ENCODE results near the gene BCOR. TPM values are rescaled to one million over a fixed set of nuclear protein-coding genes. Genes with fewer than 3 reads are reported as not detected.

Gene BCOR
- total RNA-seq, 1 experiment from 2014 or later, result 7.5 TPM

DNA sequence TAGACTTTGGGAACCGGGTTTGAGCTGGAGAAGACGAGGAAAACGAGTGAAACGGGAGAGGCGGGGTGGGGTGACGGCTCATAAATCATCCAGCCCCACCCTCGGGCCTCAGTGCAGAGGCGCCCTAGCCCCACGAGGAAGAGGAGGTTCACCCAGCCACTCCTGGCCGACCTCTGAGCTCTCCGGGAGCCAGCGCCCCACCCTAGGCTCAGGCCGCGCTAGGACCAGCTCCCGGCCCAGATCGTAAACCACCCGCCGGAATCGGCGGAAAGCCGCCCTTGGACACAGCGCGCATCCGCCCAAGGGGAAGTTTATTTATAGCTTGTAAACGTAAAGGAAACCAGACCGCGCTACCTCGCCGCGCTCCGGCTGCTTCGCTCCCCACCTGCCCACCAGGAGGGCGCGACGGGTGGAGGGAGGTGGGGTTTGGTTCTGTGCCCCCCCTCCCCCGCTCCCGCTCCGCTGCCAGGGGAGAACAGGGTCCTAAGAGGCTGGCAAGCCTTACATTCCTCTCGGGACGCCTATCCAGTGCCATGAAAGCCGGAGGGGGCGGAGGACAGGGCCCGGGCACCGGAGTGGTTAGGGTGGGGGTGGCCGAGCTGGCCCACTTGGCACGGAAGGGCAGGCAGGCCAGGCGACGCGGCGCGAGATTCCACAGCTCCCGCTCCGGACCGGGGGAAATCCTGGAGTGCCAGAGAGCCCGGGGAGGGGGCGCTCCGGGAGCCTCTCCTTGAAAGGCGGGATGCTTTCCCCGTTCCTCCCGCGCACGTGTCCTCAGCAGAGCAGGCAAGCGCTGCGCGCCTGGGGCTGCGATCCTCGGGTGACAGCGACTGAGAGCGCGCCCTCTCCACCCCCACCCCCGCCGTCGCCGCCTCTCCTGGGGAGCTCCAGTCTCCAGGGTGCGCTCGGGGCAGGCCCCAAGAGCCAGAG lies 84.2 kb downstream of the BCOR start:
- no peaks in the 10 kb centered on the region for H3K27me3 Mint-ChIP-seq (ENCODE audit: insufficient read depth, unreplicated experiment)
- peak; percentile 74 for DNase-seq (ENCODE audit: unreplicated experiment)
- peaks cover 6% of the 10 kb centered on the region for H3K4me1 Mint-ChIP-seq (ENCODE audit: insufficient read depth, unreplicated experiment)
- H3K4me3 Mint-ChIP-seq (ENCODE audit: unreplicated experiment), result peak overlapping the region; percentile 79
- no TSS peak for BruUV-seq (replicated peaks)
- H3K36me3 Mint-ChIP-seq (ENCODE audit: insufficient read depth, unreplicated experiment), result no peaks in the 10 kb centered on the region
- intact Hi-C loops (cut with micrococcal nuclease), result loop anchor here (1.0 to 10.0 kb wide), 5 partner anchors 59 to 279 kb away; partner anchors contain the start of gene BCOR
- no peak for TF ChIP-seq CTCF (IDR thresholded peaks at IDR 0.05; ENCODE audit: unreplicated experiment)
- H3K27ac Mint-ChIP-seq (ENCODE audit: low read depth, unreplicated experiment), result peak overlapping the region; percentile 82
- ChIA-PET POLR2A (interaction anchor here (0.7 to 2.1 kb wide), 14 partner anchors 29 to 200 kb away, joined by 3 to 14 read pairs (median 4); partner anchors contain the start of gene BCOR), CTCF (interaction anchor here (0.6 to 1.3 kb wide), 6 partner anchors 36 to 379 kb away, joined by 3 to 4 read pairs (median 3); no protein-coding TSS in a partner anchor)
- H3K9me3 Mint-ChIP-seq (ENCODE audit: unreplicated experiment), result no peaks in the 10 kb centered on the region

GRCh38 chrX:40012868-40013265 lies 84.9 kb downstream of the BCOR start:
- DNase-seq (ENCODE audit: unreplicated experiment), result no peak
- Mint-ChIP-seq H3K36me3 (ENCODE audit: insufficient read depth, unreplicated experiment) (no peaks in the 10 kb centered on the region), H3K27ac (ENCODE audit: low read depth, unreplicated experiment) (peak overlapping the region; percentile 82), H3K9me3 (ENCODE audit: unreplicated experiment) (peaks cover 3% of the 10 kb centered on the region), H3K4me1 (ENCODE audit: insufficient read depth, unreplicated experiment) (peaks cover 6% of the 10 kb centered on the region), H3K4me3 (ENCODE audit: unreplicated experiment) (peak overlapping the region; percentile 79), H3K27me3 (ENCODE audit: insufficient read depth, unreplicated experiment) (no peaks in the 10 kb centered on the region)
- BruUV-seq (replicated peaks), result no TSS peak
- POLR2A ChIA-PET, result interaction anchor here (0.9 to 2.1 kb wide), 9 partner anchors 29 to 199 kb away, joined by 3 to 14 read pairs (median 5); partner anchors contain the start of gene BCOR
- CTCF ChIA-PET, result interaction anchor here (0.7 to 1.3 kb wide), 2 partner anchors 139 to 218 kb away, joined by 3 to 4 read pairs; no protein-coding TSS in a partner anchor
- no peak for TF ChIP-seq CTCF (IDR thresholded peaks at IDR 0.05; ENCODE audit: unreplicated experiment)
- intact Hi-C loops (cut with micrococcal nuclease), result loop anchor here (1.0 to 10.0 kb wide), 5 partner anchors 58 to 278 kb away; partner anchors contain the start of gene BCOR

GRCh38 chrX:40012039-40012867 lies 85.5 kb downstream of the BCOR start:
- TF ChIP-seq CTCF (IDR thresholded peaks at IDR 0.05; ENCODE audit: unreplicated experiment), result no peak
- peaks cover 6% of the 10 kb centered on the region for H3K4me1 Mint-ChIP-seq (ENCODE audit: insufficient read depth, unreplicated experiment)
- H3K27me3 Mint-ChIP-seq (ENCODE audit: insufficient read depth, unreplicated experiment), result no peaks in the 10 kb centered on the region
- peak; percentile 60 for DNase-seq (ENCODE audit: unreplicated experiment)
- no TSS peak for BruUV-seq (replicated peaks)
- ChIA-PET CTCF (no interaction called here), POLR2A (interaction anchor here (1.3 to 2.1 kb wide), 4 partner anchors 28 to 93 kb away, joined by 3 to 14 read pairs (median 10); partner anchors contain the start of gene BCOR)
- H3K27ac Mint-ChIP-seq (ENCODE audit: low read depth, unreplicated experiment), result no peak overlapping the region
- H3K9me3 Mint-ChIP-seq (ENCODE audit: unreplicated experiment), result peaks cover 7% of the 10 kb centered on the region
- intact Hi-C loops (cut with micrococcal nuclease), result loop anchor here (2.0 to 10.0 kb wide), 3 partner anchors 57 to 277 kb away; no protein-coding TSS in a partner anchor
- no peaks in the 10 kb centered on the region for H3K36me3 Mint-ChIP-seq (ENCODE audit: insufficient read depth, unreplicated experiment)
- H3K4me3 Mint-ChIP-seq (ENCODE audit: unreplicated experiment), result peak overlapping the region; percentile 79
